ENCODE measurements around the gene APOL4.
"Not testable (repeated sequence)": the region's sequence is repeated elsewhere in the genome, so short reads cannot be mapped to it uniquely, and the experiment has no call there.

The APOL4 gene, protein sequence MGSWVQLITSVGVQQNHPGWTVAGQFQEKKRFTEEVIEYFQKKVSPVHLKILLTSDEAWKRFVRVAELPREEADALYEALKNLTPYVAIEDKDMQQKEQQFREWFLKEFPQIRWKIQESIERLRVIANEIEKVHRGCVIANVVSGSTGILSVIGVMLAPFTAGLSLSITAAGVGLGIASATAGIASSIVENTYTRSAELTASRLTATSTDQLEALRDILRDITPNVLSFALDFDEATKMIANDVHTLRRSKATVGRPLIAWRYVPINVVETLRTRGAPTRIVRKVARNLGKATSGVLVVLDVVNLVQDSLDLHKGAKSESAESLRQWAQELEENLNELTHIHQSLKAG

DNA sequence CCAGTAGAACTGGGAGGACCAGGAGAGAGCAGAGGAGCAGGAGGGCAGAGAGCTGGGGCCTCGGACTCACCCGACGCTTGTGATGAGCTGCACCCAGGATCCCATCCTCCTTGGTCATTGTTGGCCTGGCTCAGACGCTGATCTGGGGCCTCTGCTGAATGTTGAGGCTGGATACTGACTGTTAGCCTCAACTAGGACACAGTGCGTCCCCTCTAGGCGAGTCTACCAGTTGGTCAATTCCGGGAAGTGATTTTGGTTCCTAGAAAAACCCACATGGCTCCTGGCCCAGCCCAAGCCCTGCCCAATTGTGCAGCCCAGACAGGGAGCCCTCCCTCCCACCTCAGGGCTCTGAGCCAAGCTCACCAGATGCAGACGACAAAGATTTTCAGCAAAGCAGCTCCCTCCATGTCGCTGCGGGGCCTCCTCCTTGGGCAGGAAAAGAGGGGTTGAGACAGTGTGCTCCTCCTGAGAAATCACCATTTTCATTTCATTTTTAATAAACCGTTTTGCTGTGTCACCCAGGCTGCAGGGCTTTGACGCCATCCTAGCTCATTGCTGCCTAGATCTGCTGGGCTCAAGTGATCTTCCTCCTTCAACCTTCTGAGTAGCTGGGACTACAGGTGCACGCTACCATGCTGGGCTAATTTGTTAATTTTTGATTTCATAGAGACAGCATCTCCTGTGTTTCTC lies at the start of gene APOL4:
APOL4 (minus strand) TSS at position 180 of the 690 bp plus-strand sequence; CDS start at position 105, 75 bp downstream.
- no peak for DNase-seq (ENCODE audit: low read depth)

GRCh38 chr22:36250292-36250960 lies 48.8 kb upstream of the APOL4 start:
- not testable (repeated sequence) for H3K4me3 ChIP-seq (ENCODE audit: low read depth, low read length); DNase-seq (ENCODE audit: low read depth)

More for the DNA sequence above, at the start of gene APOL4:
- H3K4me3 ChIP-seq (ENCODE audit: low read depth, low read length): no peak within 1 kb of the TSS

GRCh38 chr22:36249160-36249559 lies 47.6 kb upstream of the APOL4 start:
- DNase-seq (ENCODE audit: low read depth): no peak
- H3K4me3 ChIP-seq (ENCODE audit: low read depth, low read length): no peak overlapping the region

- DNase-seq (ENCODE audit: low read depth): no peak
- no peak overlapping the region for H3K4me3 ChIP-seq (ENCODE audit: low read depth, low read length)
Observed at GRCh38 chr22:36247955-36248354, 46.3 kb upstream of the APOL4 start.

GRCh38 chr22:36246718-36247117 lies 45.1 kb upstream of the APOL4 start:
- DNase-seq (ENCODE audit: low read depth): no peak
- no peak overlapping the region for H3K4me3 ChIP-seq (ENCODE audit: low read depth, low read length)

DNA sequence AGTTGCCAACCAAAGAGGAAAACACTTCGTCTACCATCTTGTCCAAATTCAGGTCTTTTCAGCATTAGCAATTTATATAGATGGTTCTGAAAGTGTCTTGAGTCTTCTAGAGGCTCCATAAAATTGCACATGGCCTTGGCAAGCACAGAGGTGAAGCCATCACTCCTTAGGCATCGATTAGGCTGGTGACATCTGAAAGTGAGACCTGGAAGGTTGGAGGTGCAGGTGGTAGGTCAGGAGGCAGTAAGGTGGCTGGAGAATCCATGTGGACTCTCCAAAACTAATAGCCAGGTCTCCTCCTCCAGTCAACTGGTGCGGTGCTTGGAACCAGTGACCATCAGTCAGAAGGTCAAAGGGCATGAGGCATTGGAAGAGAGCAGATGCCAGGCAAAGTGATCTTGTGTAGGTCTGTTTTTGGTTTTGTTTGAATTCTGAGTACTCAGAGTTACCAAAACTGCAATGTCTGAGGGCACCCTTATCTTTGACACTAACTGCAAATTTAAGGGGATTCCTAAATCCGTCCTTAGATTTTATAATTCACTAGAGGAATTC lies 44.3 kb upstream of the APOL4 start:
- DNase-seq (ENCODE audit: low read depth): no peak
- H3K4me3 ChIP-seq (ENCODE audit: low read depth, low read length): no peak overlapping the region

- no peak for DNase-seq (ENCODE audit: low read depth)
- H3K4me3 ChIP-seq (ENCODE audit: low read depth, low read length): no peak overlapping the region
Observed at GRCh38 chr22:36244522-36245391, 43.1 kb upstream of the APOL4 start.

DNA sequence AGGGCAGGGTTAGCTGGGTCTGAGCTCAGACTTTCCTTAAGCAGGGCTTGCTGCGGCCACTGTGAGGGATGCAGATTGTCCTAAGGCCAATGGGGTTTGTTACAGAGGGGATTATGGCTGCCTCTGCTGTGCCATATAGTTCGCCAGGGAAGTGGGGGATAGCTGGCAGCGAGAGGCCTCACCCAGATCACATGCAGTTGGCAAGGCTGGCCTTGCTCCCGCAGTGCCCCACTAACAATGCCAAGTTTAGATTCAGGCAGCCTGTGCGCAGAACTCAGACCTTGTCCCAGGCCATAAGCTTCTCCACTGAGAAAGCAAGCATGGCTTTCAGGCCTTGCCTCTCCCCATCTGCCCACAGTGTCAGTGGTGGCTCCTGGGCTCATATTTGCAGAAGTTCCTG lies 42.4 kb upstream of the APOL4 start:
- no peak for DNase-seq (ENCODE audit: low read depth)
- H3K4me3 ChIP-seq (ENCODE audit: low read depth, low read length): no peak overlapping the region

- peak; percentile 79 for DNase-seq (ENCODE audit: low read depth)
- H3K4me3 ChIP-seq (ENCODE audit: low read depth, low read length): peak within 1 kb of the TSS; percentile 72
Observed at GRCh38 chr22:36239401-36240171, 38.0 kb upstream of the APOL4 start, which contains the start of gene APOL2. Gene APOL2 (minus strand): TSS chr22:36239527. CDS start chr22:36233162, 6,365 bp downstream.

- peak overlapping the region; percentile 72 for H3K4me3 ChIP-seq (ENCODE audit: low read depth, low read length)
- no peak for DNase-seq (ENCODE audit: low read depth)
Observed at GRCh38 chr22:36239150-36239400, 37.5 kb upstream of the APOL4 start.

DNA sequence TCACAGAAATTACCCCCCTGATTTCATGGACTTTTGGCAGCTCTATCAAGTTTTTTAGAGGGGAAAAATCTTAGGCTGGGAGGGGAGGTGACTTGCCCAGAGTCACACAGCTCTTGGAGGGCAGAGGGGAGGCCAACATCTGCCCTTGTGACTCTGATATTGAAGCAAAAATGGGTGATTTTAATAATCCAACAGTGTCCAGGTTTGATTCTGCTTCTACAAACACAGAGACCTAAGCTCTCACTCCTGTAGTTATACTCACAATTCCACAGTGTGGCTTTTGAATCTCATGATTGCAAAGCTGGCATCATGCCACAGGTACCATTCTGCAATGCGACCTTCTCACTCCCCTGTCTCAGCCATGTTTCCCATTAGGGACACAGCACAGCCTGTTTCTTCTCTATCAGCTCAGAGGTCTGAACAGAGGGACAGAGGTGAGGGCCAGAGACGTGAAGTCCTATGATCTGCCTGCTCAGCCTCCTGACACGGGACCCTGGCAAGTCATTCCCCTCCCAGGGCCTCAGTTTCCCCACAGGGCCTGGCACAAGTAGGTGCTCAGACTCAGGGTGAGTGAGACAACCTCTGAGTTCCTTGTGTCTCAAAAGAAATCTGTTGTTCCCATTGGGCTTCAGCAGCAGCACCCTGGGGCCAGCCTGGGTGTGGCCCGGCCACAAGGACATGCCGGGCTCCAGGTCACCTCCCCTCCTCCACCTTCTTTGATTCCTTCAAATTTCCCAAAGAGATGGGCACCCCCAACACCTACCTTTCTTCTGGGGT lies 37.0 kb upstream of the APOL4 start:
- H3K4me3 ChIP-seq (ENCODE audit: low read depth, low read length): peak overlapping the region; percentile 72
- no peak for DNase-seq (ENCODE audit: low read depth)

DNA sequence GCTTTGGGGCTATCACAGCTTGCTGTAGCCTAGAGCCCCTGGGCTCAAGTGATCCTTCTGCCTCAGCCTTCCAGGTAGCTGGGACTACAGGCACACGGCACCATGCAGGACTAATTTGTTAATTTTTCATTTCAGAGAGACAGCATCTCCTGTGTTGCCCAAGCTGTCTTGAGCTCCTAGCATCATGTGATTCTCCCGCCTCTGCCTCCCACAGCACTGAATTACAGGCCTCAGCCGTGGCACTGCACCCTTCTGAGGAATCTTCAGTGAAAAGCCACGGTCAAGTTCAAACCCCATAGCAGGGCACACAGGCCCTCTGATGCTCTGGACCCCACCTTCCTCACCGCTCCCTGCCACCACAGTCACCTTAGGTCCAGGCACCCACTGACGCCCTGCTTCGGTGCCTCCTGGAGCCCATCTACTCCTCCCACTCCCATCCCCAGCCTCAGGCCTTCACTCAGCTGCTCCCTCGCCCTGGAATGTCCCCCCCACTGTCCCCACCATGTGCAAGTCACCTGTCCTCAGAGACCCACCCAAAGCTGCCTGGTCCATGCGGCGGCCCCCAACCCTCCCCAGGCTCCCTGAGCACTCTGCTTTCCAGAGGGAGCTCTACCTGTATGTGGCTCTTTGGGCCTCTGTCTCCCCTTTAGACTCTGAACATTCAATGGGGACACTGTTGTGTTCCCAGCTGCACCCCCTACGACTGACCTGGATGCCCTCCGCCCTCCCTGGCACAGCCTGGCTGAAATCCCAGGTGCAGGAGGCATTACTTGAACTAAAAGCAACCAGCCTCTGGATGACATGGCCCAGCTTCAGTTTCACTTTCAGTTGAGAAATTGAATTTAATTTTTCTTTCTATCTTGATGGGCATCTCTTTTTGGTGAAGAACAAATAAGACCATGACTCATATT lies 36.1 kb upstream of the APOL4 start:
- peak overlapping the region; percentile 72 for H3K4me3 ChIP-seq (ENCODE audit: low read depth, low read length)
- DNase-seq (ENCODE audit: low read depth): no peak

GRCh38 chr22:36236388-36237319 lies 35.0 kb upstream of the APOL4 start:
- DNase-seq (ENCODE audit: low read depth): no peak
- H3K4me3 ChIP-seq (ENCODE audit: low read depth, low read length): no peak overlapping the region

DNA sequence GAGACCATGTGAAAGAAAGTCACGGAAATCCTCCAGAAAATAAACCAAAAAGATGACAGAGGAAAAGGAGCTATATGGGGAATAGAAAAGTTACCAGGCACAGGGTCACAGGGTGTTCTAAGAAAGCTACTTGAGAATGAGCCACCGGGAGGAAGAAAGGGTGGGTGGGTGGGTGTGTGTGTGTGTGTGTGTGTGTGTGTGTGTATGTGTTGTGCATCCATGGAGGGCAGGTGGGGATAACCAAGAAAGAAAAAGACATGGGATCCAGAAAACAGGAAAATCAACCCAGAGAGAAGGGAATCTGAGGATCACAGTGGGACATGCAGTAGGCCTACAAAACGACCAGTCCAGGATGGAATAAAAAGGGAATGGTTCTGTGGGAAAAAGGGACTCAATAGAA lies 34.0 kb upstream of the APOL4 start:
- H3K4me3 ChIP-seq (ENCODE audit: low read depth, low read length): no peak overlapping the region
- DNase-seq (ENCODE audit: low read depth): no peak

GRCh38 chr22:36234919-36235318 lies 33.3 kb upstream of the APOL4 start:
- no peak for DNase-seq (ENCODE audit: low read depth)

GRCh38 chr22:36234213-36234612 lies 32.6 kb upstream of the APOL4 start:
- H3K4me3 ChIP-seq (ENCODE audit: low read depth, low read length): no peak overlapping the region
- no peak for DNase-seq (ENCODE audit: low read depth)

More at GRCh38 chr22:36234919-36235318, 33.3 kb upstream of the APOL4 start:
- H3K4me3 ChIP-seq (ENCODE audit: low read depth, low read length): no peak overlapping the region
